Loucy (cell line): ENCODE measurements around the gene SZT2.

Source experiments
- H2AFZ ChIP-seq: fragments of 200-600 bp; sonication (generic); 2 replicates; pipeline ENCODE4 v1.6.0; 2016; ENCODE audit warnings: antibody characterized with exemption, mild to moderate bottlenecking, low read length, moderate library complexity
- H3F3A ChIP-seq: fragments of 200-600 bp; 2 replicates; pipeline ENCODE4 v1.6.0; 2016; ENCODE audit warnings: antibody characterized with exemption, low read depth, mild to moderate bottlenecking
- H3K27me3 ChIP-seq: fragments of 200-600 bp; sonication (generic); 2 replicates; pipeline ENCODE4 v1.6.1; 2014; ENCODE audit warnings: low read length, mild to moderate bottlenecking; ENCODE audit not compliant: insufficient read depth, poor library complexity, severe bottlenecking
- H3K36me3 ChIP-seq: fragments of 200-600 bp; sonication (generic); 2 replicates; pipeline ENCODE4 v1.6.1; 2016; ENCODE audit warnings: low read length; ENCODE audit not compliant: insufficient read depth
- H3K4me1 ChIP-seq: fragments of 200-600 bp; sonication (generic); 2 replicates; pipeline ENCODE4 v1.5.1; 2014; ENCODE audit warnings: low read length, mild to moderate bottlenecking; ENCODE audit not compliant: insufficient read depth, poor library complexity, severe bottlenecking
- H3K4me2 ChIP-seq: fragments of 200-600 bp; sonication (generic); 2 replicates; pipeline ENCODE4 v1.6.0; 2014; ENCODE audit warnings: antibody characterized with exemption, low read length, low read depth, mild to moderate bottlenecking; ENCODE audit not compliant: poor library complexity, severe bottlenecking
- H3K4me3 ChIP-seq: fragments of 200-600 bp; sonication (generic); 2 replicates; pipeline ENCODE4 v1.5.1; 2014; ENCODE audit warnings: low read length, mild to moderate bottlenecking, mixed read lengths; ENCODE audit not compliant: poor library complexity, severe bottlenecking
- H3K79me2 ChIP-seq: fragments of 200-600 bp; sonication (generic); 2 replicates; pipeline ENCODE4 v1.6.1; 2014; ENCODE audit warnings: low read length; ENCODE audit not compliant: insufficient read depth
- H3K9ac ChIP-seq: fragments of 200-600 bp; sonication (generic); 2 replicates; pipeline ENCODE4 v1.6.0; 2014; ENCODE audit warnings: mild to moderate bottlenecking, low read depth, low read length, moderate library complexity; ENCODE audit not compliant: poor library complexity, severe bottlenecking
- H3K9me2 ChIP-seq: fragments of 200-600 bp; sonication (generic); replicated peaks from 2 replicates; pipeline ENCODE4 v1.6.1; 2016; ENCODE audit warnings: low read depth, low read length, mixed read lengths
- H3K9me3 ChIP-seq: fragments of 200-600 bp; sonication (generic); 2 replicates; pipeline ENCODE4 v1.6.1; 2014; ENCODE audit warnings: mild to moderate bottlenecking, antibody characterized with exemption, low read length, low read depth; ENCODE audit not compliant: insufficient read depth
- H4K20me1 ChIP-seq: fragments of 200-600 bp; sonication (generic); 2 replicates; pipeline ENCODE4 v1.6.0; 2014; ENCODE audit warnings: antibody characterized with exemption, low read length, mild to moderate bottlenecking; ENCODE audit not compliant: insufficient read depth, poor library complexity, severe bottlenecking
- CTCF ChIP-seq: fragments of 200-600 bp; sonication (generic); conservative IDR thresholded peaks from 2 replicates; pipeline ENCODE4 v1.5.1; 2014; ENCODE audit warnings: mild to moderate bottlenecking, antibody characterized with exemption, low read length
- EZH2phosphoT487 ChIP-seq: fragments of 200-600 bp; IDR thresholded peaks from 2 replicates; pipeline ENCODE4 v1.6.1; 2018; ENCODE audit warnings: antibody characterized with exemption, mild to moderate bottlenecking, moderate library complexity, borderline replicate concordance

SZT2 gene

GRCh38 chr1:43418858-43419257 lies 29.2 kb downstream of the SZT2 start:
- H3K4me2 ChIP-seq = no peak overlapping the region
- no peaks in the 10 kb centered on the region for H3F3A ChIP-seq
- no peaks in the 10 kb centered on the region for H3K9me3 ChIP-seq
- peaks cover 39% of the 10 kb centered on the region; the same call in 1 of the 2 replicates for H3K36me3 ChIP-seq
- no peaks in the 10 kb centered on the region for H4K20me1 ChIP-seq
- no peaks in the 10 kb centered on the region for H3K79me2 ChIP-seq
- H3K9me2 ChIP-seq = no peaks in the 10 kb centered on the region
- no peaks in the 10 kb centered on the region for H3K27me3 ChIP-seq
- H3K4me1 ChIP-seq = no peaks in the 10 kb centered on the region
- no peak overlapping the region for H3K9ac ChIP-seq
- TF ChIP-seq CTCF (no peak), EZH2phosphoT487 (no peak)
- no peak overlapping the region for H3K4me3 ChIP-seq
- no peak overlapping the region for H2AFZ ChIP-seq

GRCh38 chr1:43419627-43420425 lies 30.1 kb downstream of the SZT2 start:
- Histone ChIP-seq H3K9me3 (no peaks in the 10 kb centered on the region), H3K36me3 (peaks cover 47% of the 10 kb centered on the region; the same call in 1 of the 2 replicates), H3K4me3 (no peak overlapping the region), H3K4me2 (no peak overlapping the region), H3K4me1 (no peaks in the 10 kb centered on the region), H3K27me3 (no peaks in the 10 kb centered on the region), H4K20me1 (no peaks in the 10 kb centered on the region), H2AFZ (no peak overlapping the region), H3F3A (no peaks in the 10 kb centered on the region), H3K9me2 (no peaks in the 10 kb centered on the region), H3K79me2 (no peaks in the 10 kb centered on the region), H3K9ac (no peak overlapping the region)
- TF ChIP-seq EZH2phosphoT487 (no peak), CTCF (no peak)

GRCh38 chr1:43420874-43421273 lies 31.2 kb downstream of the SZT2 start:
- H3K79me2 ChIP-seq = no peaks in the 10 kb centered on the region
- no peaks in the 10 kb centered on the region for H3K9me2 ChIP-seq
- H3F3A ChIP-seq = no peaks in the 10 kb centered on the region
- no peaks in the 10 kb centered on the region for H4K20me1 ChIP-seq
- H3K4me1 ChIP-seq = no peaks in the 10 kb centered on the region
- H2AFZ ChIP-seq = no peak overlapping the region
- H3K27me3 ChIP-seq = no peaks in the 10 kb centered on the region
- TF ChIP-seq CTCF = no peak
- TF ChIP-seq EZH2phosphoT487 = no peak
- peaks cover 57% of the 10 kb centered on the region; the same call in 1 of the 2 replicates for H3K36me3 ChIP-seq
- no peak overlapping the region for H3K9ac ChIP-seq
- no peak overlapping the region for H3K4me2 ChIP-seq
- no peak overlapping the region for H3K4me3 ChIP-seq
- no peaks in the 10 kb centered on the region for H3K9me3 ChIP-seq
